Ishikawa (cell line): ENCODE data around the gene TMEM89.

Experiments
- CREB1 ChIP-seq: IDR thresholded peaks from 2 replicates; pipeline ENCODE4 v1.6.1; 2012; ENCODE audit warnings: low read depth
- EP300 ChIP-seq: IDR thresholded peaks from 2 replicates; pipeline ENCODE4 v1.6.1; 2012; ENCODE audit warnings: borderline replicate concordance

DNA sequence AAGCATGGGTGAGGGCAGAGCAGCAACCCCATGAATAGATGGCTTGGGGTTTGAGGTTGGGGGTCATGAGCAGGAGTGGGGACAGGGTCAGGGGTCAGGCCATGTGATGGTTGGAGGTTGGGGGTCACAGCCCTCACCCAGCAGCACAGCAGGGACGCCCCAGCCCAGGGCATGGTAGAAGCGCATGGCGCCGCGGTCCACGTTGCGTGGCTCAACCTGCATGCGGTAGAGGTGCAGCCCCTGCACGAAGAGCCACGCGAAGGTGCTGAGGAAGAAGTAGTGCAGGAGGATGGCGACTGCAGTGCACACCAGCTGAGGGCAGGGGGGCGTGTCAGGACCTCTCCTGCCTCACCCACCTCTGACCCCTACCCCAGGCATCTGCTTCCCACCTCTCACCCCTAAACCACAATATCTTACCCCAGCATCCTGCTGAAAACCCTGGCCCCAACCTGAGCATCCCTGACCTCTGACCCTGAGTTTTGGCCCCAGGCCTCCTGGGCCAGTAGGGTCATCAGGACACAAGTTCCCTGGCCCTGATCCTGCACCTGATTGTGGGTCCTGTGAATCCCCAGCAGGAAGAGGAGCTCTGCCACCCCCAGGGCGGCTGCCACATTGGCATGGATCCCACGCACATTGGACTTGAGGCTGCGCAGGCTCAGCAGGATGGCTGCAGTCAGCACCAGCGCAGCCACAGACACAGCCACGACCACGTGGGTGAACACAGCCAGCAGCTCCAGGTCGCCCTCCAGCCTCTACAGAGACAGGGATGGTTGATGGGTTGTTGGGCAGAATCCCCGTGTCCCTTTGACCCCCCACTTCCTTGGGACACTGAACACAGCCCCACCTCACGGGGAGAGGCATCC lies 23.6 kb upstream of the TMEM89 start:
- no peak for TF ChIP-seq CREB1
- no peak for TF ChIP-seq EP300
